Smooth muscle cell of the brain vasculature (primary cell): ENCODE data around the gene DDX41.

Source experiments
- DNase-seq: peaks from one replicate; pipeline ENCODE4 v3.0.0-alpha.2; 2012; ENCODE audit warnings: low read depth, low spot score

Gene DDX41

DNA sequence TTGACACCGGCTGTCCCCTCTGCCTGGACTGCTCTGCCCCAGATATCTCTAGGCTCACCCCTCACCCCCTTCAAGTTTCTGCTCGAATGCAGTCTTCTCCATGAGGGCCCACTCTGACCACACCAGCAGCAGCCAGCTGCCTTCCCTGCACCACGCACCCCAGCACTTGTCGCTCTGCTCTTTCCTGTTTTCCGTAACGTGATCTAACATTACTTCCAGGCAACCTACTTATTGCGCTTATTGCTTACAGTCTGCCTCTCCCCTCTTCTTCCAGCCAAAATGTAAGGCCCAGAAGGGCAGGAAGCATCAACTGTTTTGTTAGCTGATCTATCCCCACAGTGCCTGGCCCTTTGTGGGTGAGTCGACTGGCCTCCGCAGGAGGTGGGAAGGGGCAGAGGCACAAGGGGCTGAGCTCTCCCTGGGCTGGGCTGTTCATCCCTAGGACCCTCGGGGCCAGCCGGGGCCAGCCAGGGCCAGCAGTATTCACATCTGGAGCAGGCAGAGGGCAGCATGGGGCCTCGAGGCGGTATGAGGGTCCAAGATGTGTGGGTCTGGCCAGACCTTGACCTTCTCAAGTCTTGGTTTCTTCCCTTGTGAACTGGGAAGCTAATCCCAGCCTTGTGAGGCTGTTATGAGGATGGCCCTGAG, 31.7 kb downstream of the DDX41 start:
- DNase-seq, result no peak

DNA sequence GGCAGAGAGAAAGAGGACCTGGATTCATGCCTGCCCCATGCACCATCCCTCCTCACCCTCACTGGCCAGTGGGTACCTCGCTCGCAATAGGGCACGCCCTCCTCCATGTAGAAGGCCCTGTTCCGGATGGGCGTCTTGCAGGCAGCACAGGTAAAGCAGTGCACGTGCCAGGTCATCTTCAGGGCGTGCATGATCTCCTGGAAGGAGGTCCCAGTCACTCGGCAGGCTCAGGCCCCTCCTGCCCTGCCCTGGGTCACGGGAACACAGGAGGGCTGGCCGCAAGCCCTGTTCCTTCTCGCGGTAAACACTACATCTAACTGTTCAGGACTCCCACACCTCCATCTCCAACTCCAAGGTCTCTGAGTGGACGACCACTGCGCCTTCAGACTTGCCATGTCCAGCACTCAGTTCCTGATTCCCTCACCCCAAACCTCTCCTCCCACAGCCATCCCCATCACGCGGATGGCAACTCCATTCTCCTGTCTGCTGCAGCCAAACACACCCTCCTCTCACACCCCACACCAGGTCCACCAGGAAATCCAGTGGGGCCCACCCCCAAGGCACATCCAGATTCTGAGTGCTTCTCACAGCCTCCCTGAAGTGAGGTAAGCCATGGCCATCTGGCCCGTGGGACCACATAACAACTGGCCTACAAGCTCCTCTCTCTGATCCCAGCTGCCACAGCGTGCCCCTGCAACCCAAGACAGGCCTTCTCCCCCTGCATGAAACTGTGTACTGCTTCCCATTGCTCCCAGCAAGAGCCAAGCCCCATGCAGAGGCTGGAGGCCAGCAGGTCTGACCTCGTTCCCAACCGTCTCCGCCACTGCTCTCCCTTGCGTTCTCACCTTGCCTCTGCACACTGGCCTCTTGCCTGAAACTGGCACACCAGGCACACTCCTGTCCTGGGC, 32.5 kb downstream of the DDX41 start:
- DNase-seq, result no peak

DNA sequence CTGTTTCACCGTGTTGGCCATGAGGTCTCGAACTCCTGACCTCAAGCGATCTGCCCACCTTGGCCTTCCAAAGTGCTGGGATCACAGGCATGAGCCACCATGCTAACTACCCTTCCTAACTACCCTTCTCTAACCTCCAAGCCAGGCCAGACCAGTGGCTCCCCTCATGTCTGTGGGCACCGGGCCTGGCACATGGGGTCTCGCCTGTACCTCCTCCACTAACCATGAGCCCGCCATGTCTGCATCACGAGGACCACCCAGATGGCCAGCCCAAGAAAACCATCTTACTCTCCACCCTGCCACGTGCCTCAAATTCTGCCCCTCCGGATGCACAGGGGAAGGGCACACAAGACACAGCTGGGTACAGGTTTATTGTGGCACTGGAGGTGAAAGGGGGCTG, 33.7 kb downstream of the DDX41 start:
- no peak for DNase-seq

DNA sequence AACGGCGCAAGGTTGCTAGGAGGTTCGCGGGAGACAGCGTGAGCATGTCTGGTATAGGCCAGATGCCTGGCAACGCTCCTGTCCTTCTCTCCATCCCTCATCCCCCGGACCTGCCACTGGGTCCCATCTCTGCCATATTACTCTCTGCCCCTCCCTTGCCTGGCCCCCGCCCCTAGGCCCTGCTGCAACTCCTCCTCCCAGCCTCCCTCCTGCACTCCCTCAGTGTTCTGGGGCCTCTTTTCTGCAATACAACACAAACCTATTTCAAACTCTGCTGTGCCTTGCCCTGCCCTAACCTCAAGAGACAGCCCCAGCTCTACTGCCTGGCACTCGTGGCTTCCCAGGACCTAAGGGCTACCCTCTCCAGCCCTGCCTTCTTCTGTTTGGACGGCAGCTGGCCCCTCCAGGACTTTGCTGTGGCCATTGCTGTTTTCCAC, 34.4 kb downstream of the DDX41 start:
- DNase-seq, result no peak

DNA sequence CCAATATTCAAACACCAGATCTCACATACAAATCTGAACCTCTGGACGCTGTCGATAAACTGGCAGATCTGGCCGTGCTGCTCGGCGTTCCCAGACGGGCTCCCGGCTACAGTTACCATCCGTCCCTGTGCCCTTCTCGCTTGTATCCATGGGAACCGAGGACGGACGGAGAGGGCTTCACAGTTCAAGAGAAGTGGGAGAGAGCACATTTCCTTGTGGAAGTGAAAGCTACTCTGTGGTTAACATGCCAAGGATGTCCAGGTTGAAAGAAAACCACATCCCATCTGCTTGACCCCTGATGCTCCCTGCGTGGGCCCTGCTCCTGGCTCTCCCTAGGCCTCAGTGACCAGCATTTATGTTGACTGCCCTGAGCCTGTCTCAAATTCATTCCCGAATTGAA, 37.0 kb downstream of the DDX41 start:
- DNase-seq, result no peak

DNA sequence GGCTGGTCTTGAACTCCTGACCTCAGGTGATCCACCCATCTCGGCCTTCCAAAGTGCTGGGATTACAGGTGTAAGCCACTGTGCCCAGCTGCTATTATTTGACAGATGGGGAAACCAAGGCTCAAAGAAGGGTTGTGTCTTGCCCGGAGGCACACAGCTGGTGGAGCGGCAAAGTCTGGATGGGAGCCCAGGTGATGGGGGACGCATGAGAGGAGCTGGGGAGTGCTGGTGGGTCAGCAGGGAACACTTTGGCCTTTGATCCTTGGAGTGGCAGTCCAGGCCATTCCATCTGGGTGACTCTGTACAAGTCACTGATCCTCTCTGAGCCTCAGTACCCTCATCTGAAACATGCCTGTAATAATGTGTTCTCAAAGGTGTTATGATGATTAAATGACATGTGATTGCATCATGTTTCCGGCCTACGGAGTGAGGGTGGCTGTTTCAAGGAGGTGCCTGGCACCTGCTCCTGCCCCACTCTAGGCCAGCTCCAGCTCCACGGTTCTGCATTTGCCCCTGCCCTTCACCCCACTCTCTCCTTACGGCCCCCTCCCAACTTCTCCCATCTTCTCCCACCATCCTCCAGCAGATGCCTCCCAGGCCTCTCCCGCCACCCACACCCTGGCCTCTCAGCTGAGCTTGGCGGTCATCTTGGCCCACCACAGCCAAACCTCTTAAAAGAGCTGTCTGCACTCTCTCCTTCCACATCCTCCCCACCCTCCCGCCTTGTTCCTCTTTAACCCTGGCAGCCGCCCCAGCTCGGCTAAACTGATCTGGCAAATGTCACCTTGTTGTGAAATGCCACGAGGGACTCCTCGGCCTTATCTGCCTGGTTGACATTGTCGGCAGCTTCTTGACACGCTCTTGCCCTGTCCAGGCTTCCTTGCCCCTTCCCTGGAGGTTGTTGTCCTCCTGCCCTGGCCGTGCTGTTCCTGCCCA, 37.8 kb downstream of the DDX41 start:
- no peak for DNase-seq

DNA sequence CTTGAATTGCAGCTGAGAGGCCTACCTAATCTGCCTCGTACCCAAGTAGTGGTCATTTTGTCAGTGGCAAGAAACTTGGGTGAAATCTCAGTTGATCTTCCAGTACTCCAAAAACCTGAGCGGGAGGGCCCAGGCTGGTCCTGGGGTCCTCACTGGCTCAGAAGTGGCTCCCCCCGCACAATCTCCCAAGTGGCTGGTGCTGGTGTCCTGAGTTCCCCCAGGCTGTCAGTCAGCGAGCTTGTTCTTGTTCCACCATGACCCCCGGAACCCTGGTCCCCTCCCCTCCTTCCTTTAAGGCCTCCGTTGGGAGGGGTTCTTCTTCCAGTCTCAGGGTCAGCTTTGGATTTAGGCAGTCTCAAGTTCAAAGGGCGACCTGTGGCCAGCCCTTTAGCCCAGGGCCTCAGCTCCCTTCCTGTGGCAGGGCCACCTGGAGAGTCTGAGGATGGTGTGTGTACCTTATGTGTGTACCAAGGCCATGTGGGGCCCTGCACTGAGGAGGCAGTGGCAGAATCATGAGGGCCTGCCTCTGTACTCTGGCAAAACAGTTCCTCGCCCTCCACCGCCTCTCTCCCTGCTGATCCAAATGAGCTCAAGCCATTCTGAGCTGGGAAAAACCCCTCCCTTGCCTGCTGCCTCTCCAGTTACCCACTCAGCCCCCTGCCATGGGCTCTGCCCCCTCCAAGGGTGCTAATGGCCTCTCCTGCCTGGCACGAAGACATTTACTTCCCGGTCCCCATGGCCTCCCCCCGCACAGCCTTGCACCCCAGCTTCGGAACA, 38.9 kb downstream of the DDX41 start:
- no peak for DNase-seq

DNA sequence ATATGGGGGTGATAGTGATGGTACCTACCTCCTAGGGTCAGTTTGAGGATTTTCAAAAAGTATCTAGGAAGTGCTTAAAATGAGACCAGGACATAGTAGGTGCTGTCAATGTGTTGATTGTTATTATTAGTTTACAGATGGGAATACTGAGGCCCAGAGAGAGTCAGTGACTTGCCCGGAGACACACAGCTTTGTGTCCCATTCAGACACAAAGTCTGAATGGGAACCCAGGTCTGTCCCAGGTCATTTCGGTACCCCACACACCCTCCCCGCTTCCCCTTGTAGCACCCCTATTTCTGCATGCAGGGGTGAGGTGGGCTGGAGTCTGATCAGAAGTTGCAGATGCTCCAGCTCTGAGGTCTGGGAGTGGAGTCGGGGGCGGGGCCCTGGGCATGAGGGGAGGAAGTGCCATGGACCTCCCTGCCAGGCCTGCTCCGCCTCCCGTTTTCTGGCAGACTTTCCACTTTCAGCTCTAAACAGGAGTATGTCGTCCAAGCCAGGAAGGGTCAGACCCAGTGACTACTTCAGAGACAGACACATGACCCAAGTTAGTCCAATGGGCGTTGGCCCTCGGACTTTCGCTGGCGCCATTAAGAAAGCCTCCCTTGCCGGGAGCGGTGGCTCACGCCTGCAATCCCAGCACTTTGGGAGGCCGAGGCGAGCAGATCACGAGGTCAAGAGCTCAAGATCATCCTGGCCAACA, 40.1 kb downstream of the DDX41 start:
- DNase-seq, result no peak

DNA sequence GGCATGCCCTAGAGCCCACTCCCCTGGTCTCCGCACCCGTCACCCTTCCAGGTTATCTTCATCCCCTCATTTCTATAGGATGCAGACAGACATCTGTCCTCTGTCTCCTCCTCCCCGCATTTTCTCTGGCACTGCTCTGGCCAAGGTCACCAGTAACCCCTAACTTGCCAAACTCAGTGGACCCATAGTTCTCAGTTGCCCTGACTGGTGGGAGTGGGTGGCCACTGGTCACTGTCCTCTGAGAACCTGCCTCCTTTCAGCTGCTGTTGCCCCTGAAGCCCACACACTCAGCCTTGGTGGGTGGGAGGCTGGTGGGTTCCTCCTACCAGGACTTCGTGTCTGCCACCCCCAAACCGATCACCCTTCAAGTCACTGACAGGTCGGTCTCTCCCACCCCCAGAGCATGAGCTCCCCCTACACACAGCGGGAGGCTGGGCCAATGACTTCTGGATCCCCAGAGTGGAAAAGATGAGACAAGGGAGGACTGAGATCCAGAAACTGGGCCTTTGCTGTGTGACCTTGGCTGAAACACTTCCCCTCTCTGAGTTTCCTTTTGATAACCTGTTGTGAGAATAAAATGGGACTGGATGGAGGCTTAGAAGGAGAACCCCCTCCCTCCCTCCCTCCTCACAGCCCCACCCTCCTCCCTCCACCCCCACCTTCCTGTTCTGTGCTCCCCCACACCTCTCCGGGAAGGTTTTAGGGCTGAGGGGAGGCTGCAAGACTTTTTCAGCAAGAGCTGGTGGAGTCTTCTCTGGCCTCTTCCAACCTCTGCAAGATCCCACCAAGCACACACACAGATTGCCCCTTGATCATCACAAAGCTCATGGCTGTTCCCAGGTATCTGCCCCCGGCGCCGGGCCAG, 41.0 kb downstream of the DDX41 start:
- DNase-seq, result no peak

DNA sequence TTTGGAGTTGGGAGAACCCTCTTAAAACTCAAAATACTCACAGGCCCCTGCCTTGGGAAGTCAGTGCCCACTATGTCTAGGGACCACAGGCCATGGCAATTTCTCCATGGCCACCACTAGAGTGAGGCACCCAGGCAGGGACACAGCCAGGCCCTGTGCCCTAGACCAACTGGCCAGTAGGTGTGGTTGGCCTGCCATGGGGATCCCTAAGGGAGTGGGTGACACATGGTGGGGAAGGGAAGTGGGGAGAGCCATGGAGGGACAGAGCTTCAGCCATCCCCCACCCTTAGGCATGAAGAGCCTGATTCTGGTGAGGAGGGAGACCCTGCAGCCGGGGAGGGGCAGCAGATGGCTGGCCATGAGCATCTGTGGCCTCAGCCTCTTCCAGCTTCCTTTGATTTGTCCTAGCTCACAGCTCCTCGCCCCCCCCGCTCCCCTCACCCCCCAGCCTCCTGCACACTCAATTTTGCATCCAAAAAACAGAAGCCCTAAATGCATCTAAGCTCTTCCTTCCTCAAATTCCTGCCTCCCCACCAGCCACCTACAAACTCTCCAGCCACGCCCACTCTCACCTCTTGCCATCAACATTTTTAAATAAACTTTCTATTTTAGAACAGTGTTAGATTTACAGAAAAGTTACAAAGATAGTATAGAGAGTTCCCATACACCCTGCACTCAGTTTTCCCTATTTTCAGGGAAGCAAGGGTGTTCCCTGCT, 41.8 kb downstream of the DDX41 start:
- no peak for DNase-seq

DNA sequence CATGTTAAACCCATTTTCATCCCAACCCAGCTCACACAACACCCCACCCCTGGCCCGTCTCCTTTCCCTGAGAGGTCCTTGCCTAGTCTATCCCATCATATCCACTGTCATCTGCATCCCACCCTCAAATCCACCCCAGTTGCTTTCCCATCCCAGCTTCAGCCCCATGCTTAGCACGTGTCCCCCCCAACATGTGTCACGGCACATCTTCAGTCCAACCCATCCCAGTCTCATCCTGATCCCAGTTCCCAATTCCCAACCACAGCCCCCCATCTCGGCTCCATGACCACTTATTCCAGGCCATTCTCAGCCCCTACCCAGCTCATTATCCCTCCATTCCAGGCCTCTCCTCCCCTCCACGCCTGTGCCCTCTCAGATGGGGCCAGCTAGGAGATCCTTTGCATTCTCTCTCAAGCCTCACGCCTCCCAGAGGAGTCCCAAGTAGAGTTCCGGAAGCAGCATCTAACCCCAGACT, 42.7 kb downstream of the DDX41 start:
- no peak for DNase-seq

DNA sequence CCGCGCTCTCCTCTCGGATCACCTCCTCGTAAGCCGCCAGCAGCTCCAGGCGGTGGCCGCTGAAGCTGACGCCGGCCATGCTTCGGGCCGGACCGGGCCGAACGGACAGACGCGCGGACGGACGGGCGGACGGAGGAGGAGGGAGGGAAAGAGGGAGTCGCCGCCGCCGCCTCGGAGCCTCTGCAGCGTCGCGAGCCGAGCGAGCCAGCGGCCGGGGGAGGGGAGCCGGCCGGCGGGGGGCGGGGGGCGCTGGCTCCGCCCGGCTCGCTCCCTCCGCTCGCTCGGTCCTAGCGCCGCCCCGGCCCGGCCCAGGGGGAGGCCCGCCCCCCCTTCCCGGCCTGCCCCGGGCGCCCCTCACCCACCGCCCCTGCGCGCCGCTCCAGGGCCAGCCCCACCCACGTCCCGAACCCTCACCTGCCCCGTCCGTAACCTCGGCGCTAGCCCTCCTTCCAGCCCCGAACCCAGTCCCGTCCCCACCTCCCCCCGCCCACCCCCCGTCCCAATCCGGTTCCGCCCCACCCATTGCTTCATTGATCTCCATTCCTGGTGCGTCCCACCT, 43.2 kb downstream of the DDX41 start, which contains the start of gene DBN1:
TSS of gene DBN1 (minus strand) at position 192 of the 559 bp plus-strand sequence. CDS start at position 79, 113 bp downstream.
- DNase-seq, result no peak

DNA sequence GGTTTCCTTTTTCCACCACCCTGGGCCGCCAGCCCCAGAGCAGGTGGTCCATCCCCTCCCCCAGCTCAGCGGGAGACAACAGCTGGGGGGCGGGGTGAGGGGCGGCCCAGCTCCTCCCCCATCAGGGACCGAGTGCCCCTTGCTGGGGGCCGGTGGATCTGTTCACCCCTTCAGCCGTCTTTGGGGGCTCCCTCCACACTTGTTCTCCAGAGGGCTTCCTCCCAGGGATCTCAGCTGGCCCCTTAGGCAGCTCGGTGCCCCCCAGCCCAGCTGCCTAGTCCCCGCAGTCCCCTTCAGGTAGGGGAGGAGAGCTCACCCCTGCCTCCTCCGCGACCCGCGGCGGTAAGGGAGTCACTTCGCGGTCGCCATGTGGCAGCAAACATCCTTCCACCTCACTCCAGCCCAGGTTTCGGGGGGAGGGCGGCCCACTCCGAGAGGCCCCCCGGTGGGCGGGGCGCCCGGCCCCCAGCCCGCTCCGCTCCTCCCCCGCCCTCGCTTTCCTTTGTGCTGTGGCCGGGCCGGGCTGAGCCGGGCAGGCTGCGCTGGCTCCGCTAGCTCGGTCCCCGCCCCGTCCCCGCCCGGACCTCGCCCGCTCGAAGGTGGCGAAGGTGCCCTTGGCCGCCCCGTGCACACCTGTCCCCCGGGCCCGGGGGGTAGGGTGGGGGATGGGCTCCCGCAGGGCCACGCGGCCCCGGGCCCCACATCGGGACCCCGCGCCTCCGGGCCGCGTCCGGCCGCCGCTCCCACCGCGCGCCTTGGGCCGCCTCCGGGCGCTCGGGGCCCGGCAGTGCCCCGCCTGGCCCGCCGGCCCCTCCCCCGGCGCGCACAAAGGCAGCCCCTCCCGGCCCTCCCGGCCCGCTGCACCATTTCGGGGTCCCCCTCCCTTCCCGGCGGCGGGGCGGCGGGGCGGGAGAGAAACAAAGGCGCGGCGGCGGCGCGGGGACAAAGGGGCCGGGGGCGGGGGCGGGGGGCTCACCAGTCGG, 44.0 kb downstream of the DDX41 start:
- no peak for DNase-seq

DNA sequence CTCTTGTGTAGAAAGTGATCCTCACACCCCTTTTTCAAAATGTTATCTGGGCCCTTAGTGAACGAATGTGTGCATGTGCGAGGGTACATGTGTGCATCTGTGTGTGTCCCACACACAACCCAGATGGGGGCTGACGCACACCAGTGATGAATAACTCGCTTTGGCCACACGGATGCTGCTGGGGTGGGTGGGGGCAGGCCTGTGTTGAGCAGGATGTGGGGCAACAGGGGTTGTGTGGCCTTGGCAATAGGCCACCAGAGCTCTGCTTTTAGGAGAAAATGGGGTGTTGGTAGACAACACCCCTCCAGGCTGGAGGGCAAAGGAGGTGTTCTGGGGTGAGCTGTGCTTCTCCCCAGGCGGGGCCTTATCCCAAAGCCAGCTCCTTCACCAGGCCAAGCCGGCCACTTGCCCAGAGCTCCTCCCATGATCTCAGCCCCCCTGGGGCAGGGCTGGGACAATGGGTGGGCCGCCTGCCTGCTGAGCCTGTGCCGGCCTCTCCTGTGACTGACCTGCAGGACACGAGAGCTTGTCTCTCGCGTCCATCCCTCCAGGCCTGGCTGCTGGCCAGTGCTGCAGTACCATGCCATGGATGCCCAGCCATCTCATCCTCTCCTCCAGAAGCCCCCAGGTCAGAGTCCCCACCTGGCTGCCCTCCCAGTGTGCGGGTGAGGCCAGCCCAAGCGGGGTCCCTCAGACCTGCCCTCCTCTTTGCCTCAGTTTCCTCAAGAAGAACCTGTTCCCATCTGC, 45.0 kb downstream of the DDX41 start:
- DNase-seq, result no peak

DNA sequence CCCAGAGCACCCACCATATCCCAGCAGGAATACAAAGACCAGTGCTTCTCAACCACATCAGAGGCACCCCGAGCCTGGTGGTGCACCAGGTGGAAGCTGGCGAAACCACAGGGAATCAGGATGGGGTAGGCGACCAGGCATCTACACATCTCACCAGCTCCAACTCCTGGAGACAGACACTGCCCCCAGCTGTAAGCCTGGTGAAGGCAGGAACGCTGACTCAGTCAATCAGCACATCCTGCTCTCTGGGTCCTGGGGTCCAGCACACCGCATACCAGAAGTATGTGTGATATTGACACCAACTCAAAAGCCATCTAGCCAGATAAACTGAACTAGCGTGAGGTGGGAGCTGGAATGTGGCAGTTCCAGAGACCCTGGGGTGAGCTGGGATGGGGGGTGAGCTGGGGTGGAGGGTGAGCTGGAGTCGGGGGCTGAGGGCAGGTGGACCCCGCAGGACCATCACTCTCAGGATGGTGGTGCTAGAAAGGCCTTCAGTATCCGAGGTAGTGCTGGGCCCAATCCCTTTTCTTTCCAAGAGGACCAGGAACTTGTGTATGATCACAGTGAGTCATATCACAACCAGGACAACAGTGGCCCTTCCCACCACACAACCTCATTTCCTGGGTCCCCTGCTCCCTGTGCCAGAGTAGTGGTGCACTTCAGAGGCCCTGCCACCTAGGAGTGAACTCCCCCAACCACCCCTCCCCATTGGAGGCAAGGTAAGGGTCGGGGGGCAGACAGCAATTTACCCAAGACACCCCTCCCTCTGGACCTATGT, 45.8 kb downstream of the DDX41 start:
- DNase-seq, result no peak
